Activated gamma-delta T cell treated with anti-CD3 and anti-CD28 coated beads, Interleukin-2, amount 50 U/mL, for 16 hours (primary cell): ENCODE measurements around the gene EPS15.
"Not testable (repeated sequence)": the region's sequence is repeated elsewhere in the genome, so short reads cannot be mapped to it uniquely, and the experiment has no call there.

Experiments used
- DNase-seq: peaks from one replicate; pipeline ENCODE4 v3.0.0-alpha.2; 2020; ENCODE audit warnings: low read depth

EPS15 gene

DNA sequence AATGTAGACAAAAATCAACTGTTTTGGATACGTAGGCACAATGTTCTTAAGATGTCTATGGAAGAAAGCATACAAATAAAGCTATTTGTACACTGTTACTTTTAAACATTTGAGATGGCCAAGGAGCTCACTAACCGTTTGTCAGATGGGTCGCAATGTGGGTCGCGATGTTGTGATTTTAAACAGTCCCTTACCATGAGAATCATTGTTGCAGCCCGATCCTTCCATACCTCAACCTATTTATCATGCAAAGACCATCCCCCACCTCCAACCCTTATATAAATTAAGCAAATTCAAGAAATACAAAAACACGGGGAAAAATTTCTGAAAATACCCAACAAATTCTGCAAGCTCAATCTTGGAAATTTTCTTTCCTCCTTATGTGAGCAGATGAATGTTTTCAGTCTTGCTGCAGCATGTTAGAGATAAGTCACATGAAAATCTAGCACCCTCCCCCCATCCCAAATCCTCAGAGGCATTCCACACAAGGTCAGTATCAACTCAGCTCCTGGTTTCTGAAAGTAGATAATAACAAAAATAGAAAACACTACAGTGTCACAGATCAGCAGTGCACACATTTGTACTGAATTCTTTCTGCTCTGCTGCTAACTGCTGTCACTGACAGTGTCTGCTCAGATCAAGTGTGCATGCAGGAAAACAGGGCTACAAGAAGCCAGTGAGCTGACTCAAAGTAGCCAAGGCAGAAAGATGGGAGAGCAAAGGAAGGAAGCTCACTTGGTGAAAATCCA, 95.8 kb downstream of the EPS15 start:
- no peak for DNase-seq

DNA sequence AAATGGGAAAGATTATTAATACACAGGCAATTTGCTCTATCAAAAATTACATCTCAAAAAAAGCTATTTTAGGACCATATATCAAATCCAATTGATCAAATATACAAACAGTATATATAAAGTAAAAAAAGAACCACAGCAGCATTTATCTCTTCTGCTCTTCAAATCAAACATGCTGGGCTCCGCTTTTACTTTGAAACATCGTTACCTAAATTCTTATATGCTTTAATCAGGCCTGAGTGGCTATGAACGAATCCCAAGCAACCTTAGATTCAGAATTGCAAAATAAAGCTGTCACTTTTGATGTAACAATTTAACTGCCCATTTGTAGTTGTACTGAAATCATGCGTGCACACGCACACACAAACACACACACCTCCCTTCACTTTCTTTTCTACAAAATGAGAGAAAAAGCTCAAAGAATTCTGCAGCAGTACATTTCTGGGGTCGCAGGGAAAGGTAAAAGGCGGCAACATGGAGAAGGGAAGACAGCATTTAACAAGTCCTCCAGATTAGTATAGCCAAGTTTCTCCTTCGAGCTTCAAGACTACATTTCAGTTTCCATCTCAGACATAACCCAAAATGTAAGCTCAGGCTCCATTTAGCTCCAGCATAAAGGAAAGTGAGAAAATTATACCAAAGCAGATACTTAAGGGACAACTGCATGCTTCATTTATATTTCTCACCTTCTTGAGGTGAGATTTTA, 96.5 kb downstream of the EPS15 start:
- no peak for DNase-seq

DNA sequence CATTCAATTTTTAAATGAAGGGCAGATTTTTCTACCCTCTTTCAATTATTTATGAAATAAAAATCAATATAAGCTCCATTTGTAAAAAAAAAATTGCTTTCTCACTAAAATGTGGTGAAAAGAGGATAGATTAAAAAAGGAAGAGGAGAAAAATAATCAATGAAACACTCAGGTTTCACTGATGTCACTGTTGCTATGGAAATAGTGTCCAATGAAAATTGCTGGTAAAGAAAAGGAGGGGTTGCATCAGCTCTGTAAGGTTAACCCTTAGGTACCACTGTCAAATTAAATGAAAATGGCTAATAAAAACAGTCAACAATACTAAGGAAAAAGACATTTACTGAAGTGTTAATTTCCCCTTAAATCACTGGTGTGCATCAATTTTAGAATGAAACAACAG, 97.1 kb downstream of the EPS15 start:
- DNase-seq: no peak

DNA sequence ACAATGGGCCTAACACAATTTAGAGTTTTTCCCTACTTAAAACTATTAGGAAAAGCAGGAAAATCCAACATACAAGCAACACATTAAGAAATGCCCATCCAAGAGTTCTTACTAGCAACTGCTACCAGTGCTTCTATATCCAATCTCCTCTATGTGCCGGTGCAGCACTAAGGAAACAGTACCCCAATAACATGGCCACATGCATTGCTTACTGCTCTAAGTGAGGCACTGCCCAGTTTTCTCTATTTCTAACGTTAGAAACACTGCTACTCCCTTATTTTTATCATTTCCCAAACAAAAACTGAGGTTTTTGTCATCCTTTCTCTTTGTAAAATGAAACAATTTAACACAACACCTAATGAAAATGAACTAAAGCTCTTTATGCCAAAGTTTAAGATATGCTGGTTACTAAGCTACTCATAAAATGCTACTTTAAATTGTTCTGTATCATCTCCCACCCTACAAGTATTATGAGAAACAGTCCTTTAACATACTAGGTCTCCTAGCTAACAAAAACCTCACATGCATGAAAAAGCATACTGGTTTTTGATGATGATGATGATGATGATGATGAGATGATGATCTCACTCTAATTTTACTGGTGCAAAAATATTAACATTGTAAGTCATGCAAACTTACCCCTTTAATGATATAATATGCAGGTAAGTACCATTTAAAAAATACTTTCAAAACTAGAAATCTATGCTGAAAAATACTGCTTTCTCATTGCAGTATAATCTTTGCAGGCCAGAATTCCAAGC, 98.0 kb downstream of the EPS15 start:
- DNase-seq: no peak

DNA sequence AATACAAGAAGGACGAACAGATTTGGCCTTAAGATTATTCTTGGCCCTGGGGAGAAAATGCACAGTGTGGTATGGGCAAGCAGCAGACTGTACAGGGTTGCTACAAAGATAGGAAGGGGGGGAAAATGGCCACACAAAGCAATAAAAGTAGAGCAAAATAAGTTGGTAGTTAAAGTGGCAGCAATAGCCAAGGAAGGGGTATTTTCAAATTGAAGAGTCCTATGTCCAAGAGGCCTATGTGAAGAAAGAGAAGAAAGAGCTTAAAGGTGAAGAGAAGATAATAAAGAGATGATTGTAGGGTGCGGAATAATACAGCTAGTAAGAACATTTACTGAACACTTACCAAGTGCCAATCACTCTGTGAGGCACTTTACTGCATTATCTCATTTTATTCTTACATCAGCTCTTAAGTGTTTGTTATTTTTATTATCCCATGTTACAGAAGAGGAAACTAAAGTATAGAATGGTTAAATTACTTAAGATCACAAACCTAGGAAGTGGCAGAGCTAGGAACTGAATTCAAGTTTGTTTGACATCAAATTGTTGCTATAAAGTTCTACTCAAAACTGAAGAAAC, 100.6 kb downstream of the EPS15 start:
- DNase-seq: no peak

DNA sequence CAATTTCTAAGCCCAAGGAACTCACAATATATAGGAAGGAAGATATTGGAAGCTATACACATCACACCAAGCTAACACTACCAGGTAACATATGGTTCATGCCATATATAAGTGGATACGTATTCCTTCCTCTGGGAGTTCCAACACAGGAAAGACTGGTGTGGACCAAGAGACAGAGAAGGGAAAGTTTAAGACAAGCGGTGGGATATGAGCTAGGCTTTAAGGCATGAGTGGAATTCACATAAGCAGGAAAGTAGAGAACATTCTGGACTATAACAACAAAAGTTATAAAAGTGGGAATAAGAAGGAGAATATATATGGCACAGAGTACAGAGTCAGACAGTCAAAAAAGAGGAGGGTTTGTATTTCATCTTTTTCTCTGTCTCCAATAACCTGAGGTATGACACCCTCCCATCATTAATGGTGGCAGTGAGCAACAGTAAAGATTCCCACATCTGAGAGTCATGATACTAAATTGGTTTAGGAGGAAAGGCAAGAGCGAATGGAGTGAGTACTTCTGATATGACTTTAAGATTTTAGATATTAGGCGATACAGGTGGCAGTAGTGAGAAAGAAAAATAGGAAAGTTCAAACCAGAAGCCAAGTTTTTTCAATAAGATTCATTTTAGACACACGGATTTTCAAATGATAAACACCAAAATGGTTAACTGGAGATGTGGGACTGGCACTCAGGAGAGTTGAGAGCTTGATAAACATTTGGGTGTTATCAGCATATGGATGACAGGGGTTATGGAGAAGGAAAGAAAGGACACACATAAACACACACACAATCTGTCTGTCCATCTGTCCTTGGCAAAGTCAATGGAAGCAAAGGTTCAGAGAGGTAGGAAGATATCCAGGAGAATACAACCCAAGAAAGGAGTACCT, 101.3 kb downstream of the EPS15 start:
- no peak for DNase-seq

DNA sequence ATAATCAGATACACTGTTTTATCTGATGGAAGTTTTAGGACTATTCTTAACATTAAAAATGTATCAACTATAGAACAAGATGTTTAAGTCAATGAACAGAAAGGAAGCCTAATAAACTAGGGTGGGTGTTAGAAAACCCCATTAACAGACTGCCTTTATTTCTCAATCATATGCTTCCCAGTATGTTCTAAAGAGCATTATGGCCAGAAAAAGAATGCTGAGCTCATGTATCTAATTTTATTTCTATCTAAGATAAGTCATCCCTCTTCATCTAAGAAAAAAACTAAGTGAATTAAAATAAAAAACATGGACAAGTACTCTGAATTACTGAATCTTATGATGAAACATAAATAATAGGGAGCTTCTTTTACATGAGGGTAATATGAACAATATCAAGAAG, 102.2 kb downstream of the EPS15 start:
- no peak for DNase-seq

DNA sequence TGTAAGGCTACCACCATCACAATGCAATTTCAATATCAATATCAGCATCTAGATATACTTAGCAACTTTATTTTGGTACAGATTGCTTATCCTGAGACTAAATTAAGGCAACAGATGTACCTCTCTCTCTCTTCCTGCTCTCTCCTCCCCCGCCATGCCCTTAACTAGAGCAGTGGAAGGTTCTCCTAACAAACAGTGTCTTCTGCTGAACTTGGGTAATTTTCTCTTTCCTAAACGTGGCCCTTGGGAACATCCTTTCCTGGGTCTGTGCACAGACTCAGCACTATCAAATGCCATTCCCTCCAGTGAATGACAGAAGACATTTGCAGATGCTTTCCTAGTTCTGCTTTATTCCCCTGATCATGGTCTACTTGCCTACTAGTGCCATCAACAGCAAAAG, 103.1 kb downstream of the EPS15 start:
- no peak for DNase-seq

DNA sequence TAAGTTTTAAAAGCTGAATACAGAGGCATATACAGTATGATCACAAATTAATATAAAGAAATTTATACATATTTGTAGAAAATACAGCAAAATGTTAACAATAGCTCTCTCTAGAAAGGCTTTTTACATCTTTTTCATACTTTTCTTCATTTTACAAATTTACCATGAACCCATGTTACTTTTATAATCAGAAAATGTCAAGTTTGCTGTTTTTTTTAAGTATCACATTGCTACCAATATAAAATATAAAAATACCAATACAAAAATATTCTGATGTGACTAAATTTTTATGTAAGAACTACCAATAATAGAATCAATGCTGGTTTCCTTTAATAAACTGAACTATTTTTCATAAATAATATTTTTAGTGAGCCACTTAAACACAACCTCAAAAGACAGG, 104.3 kb downstream of the EPS15 start:
- DNase-seq: no peak

DNA sequence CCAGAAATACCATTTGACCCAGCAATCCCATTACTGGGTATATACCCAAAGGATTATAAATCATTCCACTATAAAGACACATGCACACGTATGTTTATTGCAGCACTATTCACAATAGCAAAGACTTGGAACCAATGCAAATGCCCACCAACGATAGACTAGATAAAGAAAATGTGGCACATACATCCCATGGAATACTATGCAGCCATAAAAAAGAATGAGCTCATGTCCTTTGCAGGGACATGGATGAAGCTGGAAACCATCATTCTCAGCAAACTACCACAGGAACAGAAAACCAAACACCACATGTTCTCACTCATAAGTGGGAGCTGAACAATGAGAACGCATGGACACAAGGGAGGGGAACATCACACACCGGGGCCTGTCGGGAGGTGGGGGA, 107.2 kb downstream of the EPS15 start:
- DNase-seq: not testable (repeated sequence)

DNA sequence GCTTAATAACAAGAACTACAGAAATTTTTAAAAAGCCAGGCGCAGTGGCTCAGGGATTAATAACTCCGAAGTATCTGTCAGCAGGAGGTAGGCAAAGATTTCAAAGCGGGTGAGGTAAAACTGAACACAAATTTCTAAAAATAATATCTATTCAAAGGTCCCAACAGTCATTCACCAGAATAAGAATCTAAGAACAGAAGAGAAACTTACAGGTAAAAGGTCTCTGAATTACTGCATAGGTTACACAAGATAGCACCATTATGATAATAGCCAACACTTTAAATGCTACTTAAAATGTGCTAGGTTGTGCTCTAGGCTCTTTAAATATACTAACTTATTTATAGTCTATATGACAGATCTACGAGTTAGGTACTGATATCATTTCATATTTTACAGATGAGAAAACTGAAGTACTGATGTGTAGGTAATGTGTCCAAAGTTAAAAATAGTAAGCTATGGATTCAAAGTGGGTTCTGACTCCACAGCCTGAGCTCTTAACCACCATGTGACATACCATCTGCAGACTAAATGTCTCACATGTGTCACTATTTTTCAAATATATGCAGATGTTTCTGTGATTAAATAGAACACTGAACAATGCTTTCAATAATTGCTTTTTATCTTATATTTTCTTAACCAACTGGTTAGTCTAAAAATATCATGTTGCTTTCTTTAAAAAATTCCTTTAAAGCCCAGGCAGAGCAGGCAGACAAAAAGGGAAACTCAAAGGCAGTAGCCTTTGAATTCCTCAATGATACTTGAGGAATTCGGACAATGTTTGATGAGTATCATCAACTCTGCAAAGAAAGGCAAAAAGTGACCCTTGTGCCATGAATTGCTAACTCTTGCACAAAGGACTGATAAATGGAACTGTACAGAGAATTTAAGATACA, 108.3 kb downstream of the EPS15 start:
- no peak for DNase-seq

DNA sequence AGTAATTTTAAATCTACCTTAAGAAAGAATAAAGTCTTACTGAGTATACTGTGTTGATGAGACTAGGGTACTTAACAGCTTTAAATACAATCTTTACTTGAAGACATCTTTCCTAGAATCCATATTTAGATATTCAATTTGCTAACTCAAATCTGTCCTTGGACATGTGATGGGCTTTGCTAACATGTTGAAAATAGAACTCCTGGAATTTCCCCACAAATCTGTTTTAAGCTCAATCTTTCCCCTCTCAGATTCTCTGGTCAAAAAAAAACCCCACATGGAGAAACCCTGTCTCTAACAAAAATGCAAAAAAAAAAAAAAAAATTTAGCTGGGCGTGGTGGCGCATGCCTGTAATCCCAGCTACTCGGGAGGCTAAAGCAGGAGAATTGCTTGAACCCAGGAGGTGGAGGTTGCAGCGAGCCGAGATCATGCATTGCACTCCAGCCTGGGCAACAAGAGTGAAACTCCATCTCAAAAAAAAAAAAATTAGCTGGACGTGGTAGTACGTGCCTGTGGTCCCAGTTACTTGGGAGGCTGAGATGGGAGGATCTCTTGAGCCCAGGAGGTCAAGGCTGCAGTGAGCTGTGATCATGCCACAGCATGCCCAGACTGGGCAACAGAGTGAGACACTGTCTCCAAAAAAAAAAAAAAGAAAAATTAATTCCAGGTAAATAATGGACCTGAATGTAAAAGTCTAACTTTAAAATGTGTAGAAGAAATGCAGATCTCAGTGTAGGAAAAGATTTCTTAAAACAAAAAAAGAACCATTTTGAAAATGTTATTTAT, 109.1 kb downstream of the EPS15 start:
- not testable (repeated sequence) for DNase-seq

DNA sequence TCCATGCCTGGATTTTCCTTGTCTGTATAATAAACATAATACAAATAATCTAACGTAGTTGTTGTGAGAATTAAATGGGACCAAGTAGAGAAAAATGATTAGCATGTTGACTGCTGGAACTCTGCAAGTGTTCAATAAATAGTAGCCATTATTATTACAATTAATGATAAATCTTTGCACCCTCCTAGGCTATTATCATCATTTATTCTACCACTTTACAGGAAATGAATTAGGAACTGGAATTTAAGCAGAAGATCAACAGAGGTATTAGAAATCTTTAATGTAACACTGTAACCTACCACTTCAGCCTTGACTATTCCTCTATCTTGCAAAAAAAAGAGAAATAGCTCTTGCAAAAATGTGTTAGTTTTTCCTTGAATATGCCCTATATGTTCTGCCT, 126.8 kb downstream of the EPS15 start:
- DNase-seq: no peak

DNA sequence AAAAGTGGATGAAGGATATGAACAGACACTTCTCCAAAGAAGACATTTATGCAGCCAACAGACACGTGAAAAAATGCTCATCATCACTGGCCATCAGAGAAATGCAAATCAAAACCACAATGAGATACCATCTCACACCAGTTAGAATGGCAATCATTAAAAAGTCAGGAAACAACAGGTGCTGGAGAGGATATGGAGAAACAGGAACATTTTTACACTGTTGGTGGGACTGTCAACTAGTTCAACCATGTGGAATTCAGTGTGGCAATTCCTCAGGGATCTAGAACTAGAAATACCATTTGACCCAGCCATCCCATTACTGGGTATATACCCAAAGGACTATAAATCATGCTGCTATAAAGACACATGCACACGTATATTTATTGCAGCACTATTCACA, 128.4 kb downstream of the EPS15 start:
- not testable (repeated sequence) for DNase-seq

DNA sequence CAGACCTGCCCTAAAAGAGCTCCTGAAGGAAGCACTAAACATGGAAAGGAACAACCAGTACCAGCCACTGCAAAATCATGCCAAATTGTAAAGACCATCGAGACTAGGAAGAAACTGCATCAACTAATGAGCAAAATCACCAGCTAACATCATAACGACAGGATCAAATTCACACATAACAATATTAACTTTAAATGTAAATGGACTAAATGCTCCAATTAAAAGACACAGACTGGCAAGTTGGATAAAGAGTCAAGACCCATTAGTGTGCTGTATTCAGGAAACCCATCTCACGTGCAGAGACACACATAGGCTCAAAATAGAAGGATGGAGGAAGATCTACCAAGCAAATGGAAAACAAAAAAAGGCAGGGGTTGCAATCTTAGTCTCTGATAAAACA, 131.8 kb downstream of the EPS15 start:
- DNase-seq: not testable (repeated sequence)

DNA sequence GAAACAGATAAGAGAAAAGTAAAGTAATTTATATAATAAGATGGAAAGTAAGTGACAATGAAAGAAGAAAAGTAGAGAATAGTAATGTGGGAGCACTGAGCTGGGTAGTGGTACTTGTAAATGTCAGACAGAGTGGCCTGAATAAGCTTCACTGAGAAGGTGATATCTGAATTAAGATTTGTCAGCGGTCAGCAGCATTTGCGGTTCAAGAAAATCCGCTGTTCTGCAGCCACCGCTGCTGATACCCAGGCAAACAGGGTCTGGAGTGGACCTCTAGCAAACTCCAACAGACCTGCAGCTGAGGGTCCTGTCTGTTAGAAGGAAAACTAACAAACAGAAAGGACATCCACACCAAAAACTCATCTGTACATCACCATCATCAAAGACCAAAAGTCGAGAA, 132.8 kb downstream of the EPS15 start:
- not testable (repeated sequence) for DNase-seq

DNA sequence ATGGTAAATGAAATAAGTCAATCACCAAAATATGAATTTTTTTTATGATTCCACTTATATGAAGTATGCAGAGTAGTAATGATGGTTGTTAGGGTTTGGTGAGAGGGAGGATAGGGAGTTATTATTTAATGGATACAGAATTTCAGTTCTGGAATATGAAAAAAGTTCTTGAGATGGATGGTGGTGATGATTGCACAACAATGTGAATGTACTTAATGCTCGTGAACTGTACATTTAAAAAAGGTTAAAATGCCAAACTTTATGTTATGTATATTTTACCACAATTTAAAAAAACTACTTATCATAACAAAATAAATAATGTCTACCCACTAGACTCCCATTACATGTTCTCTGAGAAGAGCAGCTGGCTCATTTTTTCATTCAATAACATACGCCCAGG, 133.3 kb downstream of the EPS15 start:
- DNase-seq: no peak

DNA sequence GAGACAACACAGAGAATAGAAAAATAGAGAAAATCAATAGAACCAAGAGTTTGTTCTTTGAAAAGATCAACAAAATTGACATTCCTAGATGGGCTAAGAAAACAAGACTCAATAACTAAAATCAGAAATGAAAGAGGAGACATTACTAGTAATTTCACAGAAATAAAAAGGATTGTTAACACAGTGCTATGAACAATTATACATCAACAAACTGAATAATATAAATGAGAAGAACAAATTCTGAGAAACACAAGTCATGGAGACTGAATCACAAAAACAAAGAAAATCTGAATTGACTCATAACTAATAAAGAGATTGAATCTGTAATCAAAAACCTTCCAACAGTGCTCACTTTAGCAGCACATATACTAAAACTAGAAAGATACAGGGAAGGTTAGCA, 137.1 kb downstream of the EPS15 start:
- DNase-seq: no peak

DNA sequence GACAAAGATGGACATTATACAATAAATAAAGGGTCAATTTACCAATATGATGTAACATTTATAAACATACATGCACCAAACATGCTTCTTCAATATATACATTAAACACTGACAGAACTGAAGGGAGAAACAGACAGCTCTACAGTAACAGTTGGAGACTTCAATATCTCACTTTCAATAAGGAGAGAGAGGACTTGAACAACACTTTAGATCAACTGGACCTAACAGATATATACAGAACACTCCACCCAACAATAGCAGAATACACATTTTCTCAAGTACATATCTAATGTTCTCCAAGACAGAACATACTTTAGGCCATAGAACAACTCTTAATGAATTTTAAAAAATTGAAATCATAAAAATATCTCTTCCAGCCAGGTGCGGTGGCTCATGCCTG, 138.1 kb downstream of the EPS15 start:
- DNase-seq: no peak

DNA sequence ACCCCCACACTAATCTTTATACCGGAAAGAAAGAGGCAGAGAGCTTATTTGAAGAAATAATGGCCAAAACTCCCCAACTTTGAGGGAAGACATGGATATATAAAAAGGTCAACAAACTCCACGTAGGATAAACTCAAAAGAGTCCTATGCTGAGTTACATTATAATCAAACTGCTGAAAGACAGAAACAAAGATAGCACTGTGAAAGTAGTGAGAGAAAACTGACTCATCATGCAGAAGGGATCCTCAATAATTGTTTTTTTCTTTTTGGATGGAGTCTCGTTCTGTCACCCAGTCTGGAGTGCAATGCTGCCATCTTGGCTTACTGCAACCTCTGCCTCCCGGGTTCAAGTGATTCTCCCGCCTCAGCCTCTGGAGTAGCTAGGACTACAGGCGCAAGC, 140.2 kb downstream of the EPS15 start:
- no peak for DNase-seq
